HFFc6 (cell line): ENCODE data around the gene PPT1. TPM values are rescaled to one million over a fixed set of nuclear protein-coding genes. Genes with fewer than 3 reads are reported as not detected.

Source experiments
- DNase-seq: peaks from one replicate; pipeline ENCODE4 v3.0.0-alpha.2; 2018
- H3K27ac Mint-ChIP-seq: 2 replicates; pipeline ENCODE4 v1.8.0; 2020; ENCODE audit warnings: mild to moderate bottlenecking, mixed read lengths
- H3K27me3 Mint-ChIP-seq: 2 replicates; pipeline ENCODE4 v1.8.0; 2021; ENCODE audit warnings: mild to moderate bottlenecking, moderate library complexity, mixed read lengths; ENCODE audit not compliant: insufficient read depth
- H3K36me3 Mint-ChIP-seq: 2 replicates; pipeline ENCODE4 v1.8.0; 2021; ENCODE audit warnings: low read depth, mixed read lengths
- H3K4me1 Mint-ChIP-seq: 2 replicates; pipeline ENCODE4 v1.8.0; 2020; ENCODE audit warnings: low read depth, mixed read lengths
- H3K4me3 Mint-ChIP-seq: 2 replicates; pipeline ENCODE4 v1.8.0; 2020; ENCODE audit warnings: mild to moderate bottlenecking, moderate library complexity, mixed read lengths
- H3K9me3 Mint-ChIP-seq: 2 replicates; pipeline ENCODE4 v1.8.0; 2020; ENCODE audit warnings: mild to moderate bottlenecking, mixed read lengths
- total RNA-seq, 6 experiments: library from RNA; stranded (reverse); fragmentation: NEBNext Ultra II Directional; extraction: Animal tissue kit (Norgen Biotek cat#: 25700); gene quantifications; 2 replicates in 1 of 6; 3 replicates in 5 of 6; pipeline ENCODE4 v1.2.3, GENCODE V29; 2021
- TF ChIP-seq, protein P1 (sequence below): fragments of 200-600 bp; sonication (generic); IDR thresholded peaks from 2 replicates; pipeline ENCODE4 v1.5.0; 2021; ENCODE audit warnings: antibody characterized with exemption, mild to moderate bottlenecking

PPT1 gene
- total RNA-seq, 6 experiments from 2014 or later: 73.1 to 88.8 (median 82.5) TPM

DNA sequence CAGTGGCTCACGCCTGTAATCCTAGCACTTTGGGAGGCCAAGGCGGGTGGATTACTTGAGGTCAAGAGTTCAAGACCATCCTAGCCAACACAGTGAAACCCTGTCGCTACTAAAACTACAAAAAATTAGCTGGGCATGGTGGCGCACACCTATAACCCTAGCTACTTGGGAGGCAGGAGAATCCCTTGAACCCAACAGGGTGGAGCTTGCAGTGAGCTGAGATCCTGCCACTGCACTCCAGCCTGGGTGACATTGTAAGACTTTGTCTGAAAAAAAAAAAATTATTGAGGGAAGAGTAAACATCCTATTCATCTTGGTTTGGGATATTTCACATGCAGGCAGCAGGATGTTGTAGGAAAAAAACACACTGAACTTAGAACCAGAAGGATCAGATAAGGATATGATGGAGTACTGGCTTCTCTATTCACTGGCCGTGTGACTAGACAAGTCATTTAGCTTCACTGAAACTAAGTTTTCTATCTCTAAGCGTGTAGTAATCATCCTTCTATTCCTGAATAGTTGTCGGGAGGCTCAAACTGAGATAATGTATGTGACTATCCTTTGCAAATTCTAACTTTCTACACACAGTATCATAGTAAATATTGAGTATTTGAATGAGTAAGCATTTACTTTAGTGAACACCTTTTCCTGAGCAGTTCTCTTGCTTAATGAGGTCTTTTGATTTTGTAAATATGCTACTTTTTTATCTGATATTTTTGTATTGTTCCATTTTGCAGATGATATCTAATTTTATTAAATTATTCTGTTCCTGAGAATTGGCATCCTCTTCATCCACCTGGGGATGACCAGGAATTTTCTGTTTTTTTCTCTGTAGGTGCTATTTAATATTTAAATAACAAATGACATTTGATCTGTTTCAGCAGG, 38.4 kb downstream of the PPT1 start:
- Mint-ChIP-seq H3K36me3 (peaks cover 37% of the 10 kb centered on the region), H3K9me3 (no peaks in the 10 kb centered on the region), H3K4me1 (peaks cover 69% of the 10 kb centered on the region), H3K4me3 (peak overlapping the region; percentile 47), H3K27me3 (no peaks in the 10 kb centered on the region; the same call in 1 of the 2 replicates), H3K27ac (peak overlapping the region; percentile 67)
- DNase-seq: no peak
- TF ChIP-seq, protein P1, sequence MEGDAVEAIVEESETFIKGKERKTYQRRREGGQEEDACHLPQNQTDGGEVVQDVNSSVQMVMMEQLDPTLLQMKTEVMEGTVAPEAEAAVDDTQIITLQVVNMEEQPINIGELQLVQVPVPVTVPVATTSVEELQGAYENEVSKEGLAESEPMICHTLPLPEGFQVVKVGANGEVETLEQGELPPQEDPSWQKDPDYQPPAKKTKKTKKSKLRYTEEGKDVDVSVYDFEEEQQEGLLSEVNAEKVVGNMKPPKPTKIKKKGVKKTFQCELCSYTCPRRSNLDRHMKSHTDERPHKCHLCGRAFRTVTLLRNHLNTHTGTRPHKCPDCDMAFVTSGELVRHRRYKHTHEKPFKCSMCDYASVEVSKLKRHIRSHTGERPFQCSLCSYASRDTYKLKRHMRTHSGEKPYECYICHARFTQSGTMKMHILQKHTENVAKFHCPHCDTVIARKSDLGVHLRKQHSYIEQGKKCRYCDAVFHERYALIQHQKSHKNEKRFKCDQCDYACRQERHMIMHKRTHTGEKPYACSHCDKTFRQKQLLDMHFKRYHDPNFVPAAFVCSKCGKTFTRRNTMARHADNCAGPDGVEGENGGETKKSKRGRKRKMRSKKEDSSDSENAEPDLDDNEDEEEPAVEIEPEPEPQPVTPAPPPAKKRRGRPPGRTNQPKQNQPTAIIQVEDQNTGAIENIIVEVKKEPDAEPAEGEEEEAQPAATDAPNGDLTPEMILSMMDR: no peak

DNA sequence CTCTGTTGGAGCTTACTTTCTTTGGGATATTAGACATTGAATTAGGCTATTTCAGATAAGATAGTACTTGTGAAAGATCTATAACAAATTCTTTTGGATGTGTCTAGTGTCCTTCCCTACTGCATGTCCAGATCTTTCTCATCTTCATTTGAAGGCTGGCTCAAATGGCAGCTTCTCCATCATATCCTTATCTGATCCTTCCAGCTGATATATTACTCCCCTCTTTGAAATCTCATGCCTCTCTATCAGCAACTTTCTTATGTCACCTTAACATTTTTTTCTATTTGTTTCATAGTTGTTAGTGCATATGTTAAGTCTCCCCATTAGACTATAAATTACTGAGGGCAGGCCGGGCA, 39.0 kb downstream of the PPT1 start:
- Mint-ChIP-seq H3K4me3 (peak overlapping the region; percentile 47; the same call in 1 of the 2 replicates), H3K27ac (peak overlapping the region; percentile 67)
- DNase-seq: no peak

DNA sequence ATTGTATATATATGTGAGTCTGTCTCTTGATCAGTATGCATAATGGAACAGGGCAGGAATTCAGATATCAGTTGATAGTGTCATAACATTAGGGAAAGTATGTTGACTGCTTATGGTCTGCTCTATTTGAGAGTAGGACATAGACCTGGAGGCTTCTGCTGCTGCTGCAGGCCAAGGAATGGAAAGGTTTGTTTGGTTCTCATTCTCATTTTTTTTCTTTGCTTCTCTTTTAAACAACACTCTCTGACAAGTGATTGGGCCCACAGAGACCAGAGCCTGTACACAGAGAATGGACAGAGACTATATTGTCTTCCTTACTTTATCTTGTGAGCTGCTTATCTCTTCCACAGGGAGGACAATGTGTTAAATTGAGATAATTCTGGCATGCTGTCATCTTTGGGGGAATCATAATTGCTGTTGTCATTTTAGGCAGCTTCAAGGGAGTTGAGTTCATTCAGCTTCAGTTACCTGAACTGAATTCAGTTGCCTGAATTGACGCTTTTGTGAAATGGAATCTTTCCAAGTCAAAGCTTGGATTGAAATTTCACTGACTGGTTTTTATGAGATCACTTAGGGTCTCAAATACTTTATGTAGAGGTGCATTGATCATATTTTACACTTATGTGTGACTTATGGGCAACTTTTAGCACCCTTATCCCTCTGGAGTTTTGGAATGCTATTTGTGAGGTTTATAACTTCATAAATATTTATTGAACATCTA, 39.6 kb downstream of the PPT1 start:
- Mint-ChIP-seq H3K27me3 (no peaks in the 10 kb centered on the region; the same call in 1 of the 2 replicates), H3K4me3 (no peak overlapping the region), H3K9me3 (no peaks in the 10 kb centered on the region), H3K36me3 (peaks cover 33% of the 10 kb centered on the region), H3K4me1 (peaks cover 74% of the 10 kb centered on the region), H3K27ac (peak overlapping the region; percentile 47)
- DNase-seq: no peak
- TF ChIP-seq, protein P1: no peak

More for the DNA sequence above, 39.0 kb downstream of the PPT1 start:
- H3K4me1 Mint-ChIP-seq: peaks cover 71% of the 10 kb centered on the region
- no peaks in the 10 kb centered on the region; the same call in 1 of the 2 replicates for H3K27me3 Mint-ChIP-seq
- TF ChIP-seq, protein P1: no peak
- H3K36me3 Mint-ChIP-seq: peaks cover 33% of the 10 kb centered on the region
- H3K9me3 Mint-ChIP-seq: no peaks in the 10 kb centered on the region

DNA sequence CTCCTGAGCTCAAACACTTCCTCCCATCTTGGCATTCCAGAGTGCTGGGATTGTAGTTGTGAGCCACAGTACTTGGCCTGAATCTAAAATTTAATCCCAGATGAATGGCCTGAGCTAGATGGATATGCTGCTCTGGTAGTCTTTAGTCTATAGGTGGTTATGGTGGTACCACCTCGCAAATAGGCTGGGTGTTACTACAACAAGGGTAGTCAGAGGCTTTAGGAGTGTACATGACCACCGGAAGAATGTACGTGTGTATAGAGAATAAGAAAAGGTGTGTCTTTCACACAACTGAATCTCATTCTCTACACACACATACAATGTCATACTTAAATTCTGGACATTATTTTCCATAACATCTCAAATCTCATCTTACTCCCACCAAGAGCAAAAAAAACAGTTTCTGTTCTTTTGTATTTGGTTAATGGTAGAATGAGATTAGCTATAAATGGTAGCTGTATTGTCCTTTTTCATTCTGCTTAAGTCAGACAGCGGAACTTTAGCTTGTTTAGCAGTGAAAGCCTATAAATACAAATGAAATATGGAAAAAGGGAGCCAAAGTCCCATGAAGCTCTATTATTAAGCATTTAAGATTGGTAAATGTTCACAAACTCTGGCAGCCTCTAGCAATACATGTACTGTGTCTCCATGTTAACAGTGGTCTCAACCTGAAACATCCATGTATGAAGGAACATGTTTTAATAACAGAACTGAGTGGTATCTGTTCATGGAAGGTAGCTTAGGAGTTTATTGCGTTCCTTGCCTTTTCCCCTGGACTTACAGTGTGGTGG, 40.3 kb downstream of the PPT1 start:
- H3K4me3 Mint-ChIP-seq: no peak overlapping the region
- TF ChIP-seq, protein P1: no peak
- no peaks in the 10 kb centered on the region; the same call in 1 of the 2 replicates for H3K27me3 Mint-ChIP-seq
- no peak for DNase-seq
- H3K27ac Mint-ChIP-seq: peak overlapping the region; percentile 47
- H3K4me1 Mint-ChIP-seq: peaks cover 79% of the 10 kb centered on the region
- peaks cover 28% of the 10 kb centered on the region for H3K36me3 Mint-ChIP-seq
- no peaks in the 10 kb centered on the region for H3K9me3 Mint-ChIP-seq
